Mesothelial cell of epicardium (in vitro differentiated cells): ENCODE data around the gene CPD. TPM values are rescaled to one million over a fixed set of nuclear protein-coding genes. Genes with fewer than 3 reads are reported as not detected.

ENCODE experiments used
- DNase-seq, 2 experiments: peaks; one replicate each; pipeline ENCODE4 v3.0.0; 2021; ENCODE audit warnings: low spot score in 2 of 2; ENCODE audit not compliant: unreplicated experiment in 2 of 2
- H3K27ac Mint-ChIP-seq: 2 replicates; pipeline ENCODE4 v1.8.0; 2021; ENCODE audit warnings: mixed read lengths
- H3K27me3 Mint-ChIP-seq: 2 replicates; pipeline ENCODE4 v1.8.0; 2021; ENCODE audit warnings: low read depth, mixed read lengths
- H3K36me3 Mint-ChIP-seq: 2 replicates; pipeline ENCODE4 v1.8.0; 2021; ENCODE audit warnings: mixed read lengths
- H3K4me1 Mint-ChIP-seq: 2 replicates; pipeline ENCODE4 v1.8.0; 2021; ENCODE audit warnings: mixed read lengths
- H3K4me3 Mint-ChIP-seq: 2 replicates; pipeline ENCODE4 v1.8.0; 2021; ENCODE audit warnings: mild to moderate bottlenecking, moderate library complexity, mixed read lengths
- H3K9me3 Mint-ChIP-seq: 2 replicates; pipeline ENCODE4 v1.8.0; 2021; ENCODE audit warnings: mixed read lengths
- CTCF ChIP-seq: fragments of 200-600 bp; sonication (generic); IDR thresholded peaks from one replicate; pipeline ENCODE4 v1.5.0; 2021; ENCODE audit warnings: antibody characterized with exemption; ENCODE audit not compliant: unreplicated experiment
- total RNA-seq: library from RNA; stranded (reverse); gene quantifications from 3 replicates; pipeline ENCODE4 v1.2.1, GENCODE V29; 2021

The CPD gene
- total RNA-seq, 1 donor from 2014 or later, result 49.3 TPM

GRCh38 chr17:30472238-30472890, 93.6 kb downstream of the CPD start:
- Mint-ChIP-seq H3K9me3 (no peaks in the 10 kb centered on the region), H3K4me3 (no peak overlapping the region), H3K27me3 (no peaks in the 10 kb centered on the region), H3K36me3 (no peaks in the 10 kb centered on the region), H3K4me1 (peaks cover 10% of the 10 kb centered on the region), H3K27ac (no peak overlapping the region)
- no peak for DNase-seq
- no peak for TF ChIP-seq CTCF

GRCh38 chr17:30475206-30475605, 96.5 kb downstream of the CPD start:
- Mint-ChIP-seq H3K4me3 (no peak overlapping the region), H3K9me3 (no peaks in the 10 kb centered on the region), H3K27me3 (no peaks in the 10 kb centered on the region), H3K4me1 (peaks cover 22% of the 10 kb centered on the region), H3K36me3 (no peaks in the 10 kb centered on the region), H3K27ac (no peak overlapping the region)
- no peak for TF ChIP-seq CTCF
- DNase-seq, result no peak

DNA sequence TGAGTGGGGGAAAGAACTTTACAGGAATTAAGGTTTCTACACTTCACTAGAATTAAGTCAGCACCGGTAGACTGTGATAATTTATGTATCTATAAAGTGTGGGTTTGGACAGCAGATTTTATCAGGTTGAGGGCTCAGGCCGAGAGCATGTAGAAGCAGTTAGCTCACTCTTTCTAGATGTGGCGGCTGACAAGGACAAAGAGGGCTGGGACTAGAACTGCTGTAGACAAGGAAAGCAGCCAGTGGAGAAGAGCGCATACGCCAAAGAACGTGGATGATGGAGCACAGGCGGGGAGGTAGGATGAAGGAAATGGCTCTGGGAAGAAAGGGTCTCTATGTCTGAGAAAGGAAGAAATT, 98.0 kb downstream of the CPD start:
- Mint-ChIP-seq H3K9me3 (no peaks in the 10 kb centered on the region), H3K27me3 (no peaks in the 10 kb centered on the region), H3K4me1 (peaks cover 22% of the 10 kb centered on the region), H3K27ac (peak overlapping the region; percentile 99), H3K4me3 (peak overlapping the region; percentile 95), H3K36me3 (peaks cover 3% of the 10 kb centered on the region)
- DNase-seq, result no peak
- TF ChIP-seq CTCF, result no peak

DNA sequence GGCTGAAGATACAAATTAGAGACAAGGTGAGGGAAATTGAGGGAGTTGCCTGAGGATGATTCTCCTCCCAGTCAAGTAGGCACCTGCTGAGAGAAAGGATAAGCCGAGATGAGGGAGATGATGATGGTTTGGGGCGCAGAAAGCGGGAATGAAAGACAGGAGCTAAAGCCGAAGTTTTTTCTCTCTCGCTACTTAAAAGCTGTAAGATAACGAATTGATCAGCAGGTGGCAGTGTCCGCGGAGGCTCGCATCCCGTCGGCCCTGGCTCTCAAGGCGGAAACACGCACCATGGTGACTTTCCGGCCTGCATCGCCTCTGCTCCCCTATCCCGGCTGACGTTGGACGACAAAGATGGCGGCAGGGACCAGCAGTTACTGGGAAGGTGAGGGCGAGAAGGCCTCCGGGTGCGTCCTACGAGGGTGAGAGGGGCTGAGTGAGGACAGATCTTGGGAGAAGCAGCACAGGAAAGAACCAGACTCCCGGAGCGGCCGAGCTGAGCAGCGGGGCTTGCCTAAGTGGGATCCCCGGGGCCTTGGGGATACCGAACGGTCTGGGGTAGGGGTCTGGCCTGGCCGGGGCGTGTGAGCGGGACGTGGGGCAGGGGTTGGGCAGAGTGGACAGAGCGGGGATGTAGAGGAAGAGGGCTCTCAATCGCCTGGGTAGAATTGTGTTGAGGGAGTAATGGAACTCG, 98.5 kb downstream of the CPD start, which contains the start of gene GOSR1:
TSS of gene GOSR1 (plus strand) at position 326 of the 691 bp plus-strand sequence. CDS start at position 352, 26 bp downstream.
- Mint-ChIP-seq H3K27ac (peak within 1 kb of the TSS; percentile 99), H3K27me3 (no peaks in the 10 kb centered on the region), H3K4me3 (peak within 1 kb of the TSS; percentile 95), H3K9me3 (no peaks in the 10 kb centered on the region), H3K36me3 (peaks cover 3% of the 10 kb centered on the region), H3K4me1 (peaks cover 22% of the 10 kb centered on the region)
- peak; percentile 70 for TF ChIP-seq CTCF
- peak; percentile 82 to 90 for DNase-seq

DNA sequence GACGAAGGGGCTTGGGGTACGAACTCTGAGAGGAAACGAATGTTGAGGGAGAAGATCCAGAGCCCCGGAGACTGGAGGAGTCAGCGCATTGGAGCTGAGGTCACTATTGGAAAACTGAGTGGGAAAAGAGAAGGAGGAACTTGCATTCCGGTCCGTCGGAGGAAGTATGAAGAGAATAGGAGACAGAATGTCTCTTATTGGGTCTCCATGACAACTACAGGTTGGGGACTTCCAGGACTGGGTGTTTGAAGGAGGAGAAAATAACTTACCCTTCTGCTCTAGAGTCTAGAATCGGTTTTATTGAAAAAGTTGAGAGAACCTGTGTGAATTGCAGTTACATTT, 99.0 kb downstream of the CPD start:
- peak overlapping the region; percentile 99 for H3K27ac Mint-ChIP-seq
- DNase-seq, result no peak
- peak overlapping the region; percentile 95 for H3K4me3 Mint-ChIP-seq
- no peaks in the 10 kb centered on the region for H3K9me3 Mint-ChIP-seq
- H3K4me1 Mint-ChIP-seq, result peaks cover 22% of the 10 kb centered on the region
- no peak for TF ChIP-seq CTCF
- H3K36me3 Mint-ChIP-seq, result peaks cover 5% of the 10 kb centered on the region
- H3K27me3 Mint-ChIP-seq, result no peaks in the 10 kb centered on the region
